Neural progenitor cell (in vitro differentiated cells): ENCODE data around the gene IQGAP1.

ENCODE experiments used
- EZH2 ChIP-seq: fragments of 200-600 bp; sonication (generic); IDR thresholded peaks from 2 replicates; pipeline ENCODE4 v1.6.1; 2017; ENCODE audit warnings: antibody characterized with exemption, mild to moderate bottlenecking, moderate library complexity
- TF ChIP-seq, protein P1 (sequence below): fragments of 200-600 bp; sonication (generic); IDR thresholded peaks from 2 replicates; pipeline ENCODE4 v1.5.1; 2017; ENCODE audit warnings: antibody characterized with exemption, mild to moderate bottlenecking

DNA sequence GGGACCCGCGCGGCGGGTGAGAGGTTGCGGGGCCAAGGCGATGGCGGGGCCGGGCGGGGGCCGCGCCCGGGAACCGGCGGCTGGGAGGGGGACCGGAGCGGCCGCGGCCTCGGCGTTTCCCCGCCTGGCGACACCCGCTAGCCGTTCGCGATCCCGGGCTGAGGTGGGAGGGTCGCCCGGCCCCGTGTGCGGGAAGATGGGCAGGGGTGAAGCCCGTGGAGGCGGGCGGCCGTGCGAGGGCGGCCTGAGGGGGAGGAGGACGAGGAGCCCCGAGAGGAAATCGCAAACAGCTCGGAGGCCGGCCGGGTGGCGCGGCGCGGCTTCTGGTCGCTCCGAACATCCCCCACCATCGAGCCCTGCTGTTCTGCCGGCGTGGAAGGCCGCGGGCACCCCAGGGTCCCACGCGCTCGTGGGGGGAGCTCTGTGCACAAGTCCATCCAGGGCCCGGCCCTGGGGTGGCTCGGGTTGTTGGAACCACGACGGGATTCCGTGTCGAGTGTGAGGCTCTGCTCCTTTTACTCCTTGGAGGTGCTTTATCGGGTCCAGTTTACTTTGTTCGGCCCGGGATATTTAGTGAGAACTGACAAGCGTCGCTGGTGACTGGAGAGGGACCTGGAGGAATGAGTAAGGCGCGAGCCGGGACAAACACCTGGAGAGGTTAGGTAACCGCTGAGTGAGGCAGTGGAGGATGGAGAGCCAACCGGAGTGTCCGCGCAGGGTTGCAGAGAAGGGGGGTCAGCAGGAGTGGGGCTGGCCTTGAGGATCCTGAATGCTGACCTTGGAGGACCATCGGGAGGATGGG, 142.4 kb downstream of the IQGAP1 start:
- TF ChIP-seq, protein P1, sequence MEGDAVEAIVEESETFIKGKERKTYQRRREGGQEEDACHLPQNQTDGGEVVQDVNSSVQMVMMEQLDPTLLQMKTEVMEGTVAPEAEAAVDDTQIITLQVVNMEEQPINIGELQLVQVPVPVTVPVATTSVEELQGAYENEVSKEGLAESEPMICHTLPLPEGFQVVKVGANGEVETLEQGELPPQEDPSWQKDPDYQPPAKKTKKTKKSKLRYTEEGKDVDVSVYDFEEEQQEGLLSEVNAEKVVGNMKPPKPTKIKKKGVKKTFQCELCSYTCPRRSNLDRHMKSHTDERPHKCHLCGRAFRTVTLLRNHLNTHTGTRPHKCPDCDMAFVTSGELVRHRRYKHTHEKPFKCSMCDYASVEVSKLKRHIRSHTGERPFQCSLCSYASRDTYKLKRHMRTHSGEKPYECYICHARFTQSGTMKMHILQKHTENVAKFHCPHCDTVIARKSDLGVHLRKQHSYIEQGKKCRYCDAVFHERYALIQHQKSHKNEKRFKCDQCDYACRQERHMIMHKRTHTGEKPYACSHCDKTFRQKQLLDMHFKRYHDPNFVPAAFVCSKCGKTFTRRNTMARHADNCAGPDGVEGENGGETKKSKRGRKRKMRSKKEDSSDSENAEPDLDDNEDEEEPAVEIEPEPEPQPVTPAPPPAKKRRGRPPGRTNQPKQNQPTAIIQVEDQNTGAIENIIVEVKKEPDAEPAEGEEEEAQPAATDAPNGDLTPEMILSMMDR: no peak
- peak; percentile 76 for TF ChIP-seq EZH2
